Measurements from ENCODE around the gene GRAMD2A.

GRAMD2A gene

DNA sequence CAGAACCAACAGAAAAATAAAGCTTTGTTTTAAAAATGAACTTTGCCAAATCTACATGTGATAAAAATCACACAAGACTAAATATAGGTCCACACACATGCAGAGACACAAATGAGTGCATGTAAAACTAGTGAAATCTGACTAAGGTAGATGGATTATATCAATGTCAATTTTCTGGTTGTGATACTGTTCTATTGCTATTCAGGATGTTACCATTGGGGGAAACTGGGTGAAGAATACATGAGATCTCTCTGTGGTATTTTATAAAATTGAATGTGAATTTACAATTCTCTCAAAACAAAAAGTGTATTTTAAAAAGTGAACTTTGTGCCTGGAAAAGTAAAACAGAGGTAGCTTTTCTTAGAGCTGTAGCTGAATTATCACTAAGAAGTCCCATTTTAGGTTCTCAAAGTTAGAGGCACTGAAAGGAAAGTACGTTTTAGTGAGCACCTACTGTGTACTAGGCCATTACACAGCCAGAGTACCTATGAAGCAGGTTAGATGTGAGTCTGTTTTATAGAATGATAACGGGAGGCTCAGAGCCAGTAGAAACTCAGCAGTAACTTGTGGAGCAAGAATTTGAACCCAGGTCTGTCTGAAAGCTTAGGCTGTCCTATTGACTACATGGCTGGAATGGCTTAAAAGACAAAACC, 8.2 kb downstream of the GRAMD2A start:
- ChIA-PET POLR2A (no interaction called here), CTCF (interaction anchor here (0.9 to 2.8 kb wide), 3 partner anchors 10 to 437 kb away, joined by 3 to 11 read pairs (median 4); no protein-coding TSS in a partner anchor)
- no peak for DNase-seq (ENCODE audit: extremely low spot score)

DNA sequence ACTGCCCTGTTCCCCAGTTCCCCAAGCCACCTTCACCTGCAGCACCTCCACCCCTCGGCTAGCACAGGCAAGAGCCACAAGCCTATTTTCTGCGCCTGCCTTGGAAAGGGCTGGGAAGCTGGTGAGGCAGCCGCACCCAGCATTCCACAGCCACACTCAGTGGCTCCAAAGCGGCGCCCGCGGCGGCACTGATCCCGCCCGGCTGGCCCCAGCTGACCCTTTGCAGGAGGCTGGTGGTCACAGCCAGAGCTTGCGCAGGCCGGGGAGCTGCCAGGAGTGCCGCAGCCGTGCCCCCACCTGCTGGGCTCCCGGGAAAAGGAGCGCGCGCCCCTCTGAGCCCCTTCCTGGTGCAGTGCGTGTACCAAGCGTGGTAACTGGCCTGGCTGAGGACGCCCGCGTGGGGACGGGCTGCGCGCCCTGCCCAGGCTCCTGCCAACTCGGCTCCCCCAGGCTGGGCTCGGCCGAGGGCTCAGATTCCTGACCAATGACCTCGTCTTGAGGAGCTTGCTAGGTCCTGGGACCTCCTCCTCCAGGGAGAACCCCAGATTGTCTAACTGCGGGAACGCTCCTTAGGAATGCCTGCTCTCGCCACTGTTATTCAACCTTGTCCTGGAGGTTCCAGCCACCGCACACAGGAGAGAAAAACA, 13.3 kb downstream of the GRAMD2A start:
- CTCF ChIA-PET = no interaction called here
- POLR2A ChIA-PET = no interaction called here
- DNase-seq (ENCODE audit: extremely low spot score) = no peak
- TF ChIP-seq, protein P1, sequence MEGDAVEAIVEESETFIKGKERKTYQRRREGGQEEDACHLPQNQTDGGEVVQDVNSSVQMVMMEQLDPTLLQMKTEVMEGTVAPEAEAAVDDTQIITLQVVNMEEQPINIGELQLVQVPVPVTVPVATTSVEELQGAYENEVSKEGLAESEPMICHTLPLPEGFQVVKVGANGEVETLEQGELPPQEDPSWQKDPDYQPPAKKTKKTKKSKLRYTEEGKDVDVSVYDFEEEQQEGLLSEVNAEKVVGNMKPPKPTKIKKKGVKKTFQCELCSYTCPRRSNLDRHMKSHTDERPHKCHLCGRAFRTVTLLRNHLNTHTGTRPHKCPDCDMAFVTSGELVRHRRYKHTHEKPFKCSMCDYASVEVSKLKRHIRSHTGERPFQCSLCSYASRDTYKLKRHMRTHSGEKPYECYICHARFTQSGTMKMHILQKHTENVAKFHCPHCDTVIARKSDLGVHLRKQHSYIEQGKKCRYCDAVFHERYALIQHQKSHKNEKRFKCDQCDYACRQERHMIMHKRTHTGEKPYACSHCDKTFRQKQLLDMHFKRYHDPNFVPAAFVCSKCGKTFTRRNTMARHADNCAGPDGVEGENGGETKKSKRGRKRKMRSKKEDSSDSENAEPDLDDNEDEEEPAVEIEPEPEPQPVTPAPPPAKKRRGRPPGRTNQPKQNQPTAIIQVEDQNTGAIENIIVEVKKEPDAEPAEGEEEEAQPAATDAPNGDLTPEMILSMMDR (IDR thresholded peaks at IDR 0.05; ENCODE audit: control extremely low read depth, extremely low read depth, low read depth, missing control alignments) = no peak

More for the DNA sequence above, 8.2 kb downstream of the GRAMD2A start:
- TF ChIP-seq, protein P1 (IDR thresholded peaks at IDR 0.05; ENCODE audit: control extremely low read depth, extremely low read depth, low read depth, missing control alignments) = no peak

DNA sequence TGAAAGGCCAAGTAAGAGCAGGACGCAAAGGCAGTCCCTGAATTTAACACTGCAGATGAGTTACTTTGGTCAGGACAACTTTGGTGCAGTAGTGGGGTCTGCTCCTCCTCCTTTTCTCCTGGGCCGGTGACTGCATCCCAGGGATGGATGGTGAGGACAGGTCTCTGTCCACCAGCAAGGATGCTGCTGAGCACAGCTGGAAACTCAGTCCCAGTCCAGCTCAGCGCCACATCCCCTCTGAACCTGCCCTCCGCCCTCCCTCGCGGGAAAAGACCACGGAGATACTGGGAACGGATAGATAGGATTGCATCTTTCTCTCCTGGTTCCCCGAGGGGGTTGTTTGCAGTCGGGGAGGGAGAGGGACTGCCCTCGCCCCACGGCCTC, 13.8 kb downstream of the GRAMD2A start:
- TF ChIP-seq, protein P1 (IDR thresholded peaks at IDR 0.05; ENCODE audit: control extremely low read depth, extremely low read depth, low read depth, missing control alignments) = no peak
- ChIA-PET POLR2A (no interaction called here), CTCF (no interaction called here)
- no peak for DNase-seq (ENCODE audit: extremely low spot score)

DNA sequence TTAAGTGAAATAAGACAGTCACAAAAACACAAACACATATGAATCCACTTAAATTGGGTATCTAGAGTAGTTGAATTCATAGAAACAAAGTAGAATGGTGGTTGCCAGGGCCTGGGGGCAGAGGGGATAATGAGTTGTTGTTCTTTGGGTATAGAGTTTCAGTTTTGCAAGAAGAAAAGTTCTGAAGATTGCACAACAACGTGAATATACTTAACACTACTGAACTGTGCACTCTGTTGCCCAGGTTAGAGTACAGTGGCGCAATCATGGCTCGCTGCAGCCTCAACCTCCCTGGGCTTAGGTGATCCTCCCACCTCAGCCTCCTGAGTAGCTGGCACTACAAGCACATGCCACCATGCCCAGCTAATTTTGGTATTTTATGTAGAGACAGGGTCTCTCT, 14.9 kb downstream of the GRAMD2A start:
- CTCF ChIA-PET = no interaction called here
- TF ChIP-seq, protein P1 (IDR thresholded peaks at IDR 0.05; ENCODE audit: control extremely low read depth, extremely low read depth, low read depth, missing control alignments) = no peak
- DNase-seq (ENCODE audit: extremely low spot score) = no peak
- POLR2A ChIA-PET = no interaction called here

DNA sequence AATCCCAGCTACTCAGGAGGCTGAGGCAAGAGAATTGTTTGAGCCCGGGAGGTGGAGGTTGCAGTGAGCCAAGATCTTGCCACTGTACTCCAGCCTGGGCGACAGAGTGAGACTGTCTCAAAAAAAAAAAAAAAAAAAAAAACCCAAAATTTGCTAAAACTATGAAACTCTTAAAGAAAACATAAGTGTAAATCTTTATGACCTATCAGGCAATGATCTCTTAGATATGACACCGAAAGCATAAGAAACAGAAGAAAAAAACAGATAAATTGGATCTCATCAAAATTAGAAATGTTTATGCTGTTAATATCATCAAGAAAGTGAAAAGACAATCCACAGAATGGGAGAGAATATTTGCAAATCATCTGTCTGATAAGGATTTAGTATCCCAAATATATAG, 15.3 kb downstream of the GRAMD2A start:
- CTCF ChIA-PET = interaction anchor here (1.0 to 4.1 kb wide), 3 partner anchors 16 to 36 kb away, joined by 3 to 14 read pairs (median 3); partner anchors contain the start of gene GRAMD2A
- no peak for DNase-seq (ENCODE audit: extremely low spot score)
- TF ChIP-seq, protein P1 (IDR thresholded peaks at IDR 0.05; ENCODE audit: control extremely low read depth, extremely low read depth, low read depth, missing control alignments) = no peak
- POLR2A ChIA-PET = no interaction called here

DNA sequence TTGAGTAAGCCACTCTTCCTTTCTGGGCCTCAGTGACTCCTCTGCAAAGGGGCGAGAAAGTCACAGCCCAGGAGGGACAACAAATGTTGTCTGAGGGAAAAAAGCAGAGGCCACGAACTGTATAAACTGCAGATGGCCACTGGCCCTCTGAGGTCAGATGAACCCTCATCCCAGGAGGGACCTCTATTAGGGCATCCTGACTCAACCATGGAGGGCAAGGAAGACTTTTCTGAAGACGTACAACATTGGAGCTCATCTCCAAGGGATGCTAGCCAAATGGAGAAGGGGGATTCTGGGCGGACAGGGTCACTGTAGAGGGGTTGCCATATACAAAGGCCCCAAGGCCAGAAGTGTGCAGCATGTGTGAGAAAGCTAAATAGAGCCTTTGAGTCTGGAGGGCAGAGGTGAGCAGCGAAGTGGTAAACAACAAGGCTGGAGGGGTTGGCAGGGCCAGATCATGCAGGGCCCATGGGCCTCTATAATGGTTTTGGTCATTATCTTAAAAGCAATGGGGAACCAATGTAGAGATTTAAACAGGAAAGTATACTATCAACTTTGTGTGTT, 16.7 kb downstream of the GRAMD2A start:
- ChIA-PET CTCF (interaction anchor here (1.3 to 4.1 kb wide), 2 partner anchors 24 to 46 kb away, joined by 3 to 14 read pairs; no protein-coding TSS in a partner anchor), POLR2A (no interaction called here)
- TF ChIP-seq, protein P1 (IDR thresholded peaks at IDR 0.05; ENCODE audit: control extremely low read depth, extremely low read depth, low read depth, missing control alignments) = no peak
- no peak for DNase-seq (ENCODE audit: extremely low spot score)

Data from GM10248 (cell line).